Upper lobe of left lung (tissue), 4 donors: ENCODE data around the gene FRY.

Source experiments
- CTCF ChIP-seq, 6 experiments: fragments of 450-650 bp in 4 of 6; fragments of 200-600 bp in 2 of 6; sonication (generic) in 2 of 6; IDR thresholded peaks; one replicate each; pipeline ENCODE4 v1.5.1; 2016 to 2019; ENCODE audit warnings: antibody characterized with exemption in 6 of 6
- POLR2A ChIP-seq, 4 donors: fragments of 450-650 bp; IDR thresholded peaks; one replicate each; pipeline ENCODE4 v1.5.1; 2016 to 2017; ENCODE audit warnings: antibody characterized with exemption in 4 of 4, mild to moderate bottlenecking in 2 of 4
- POLR2AphosphoS5 ChIP-seq, 2 donors: sonication (generic); formaldehyde crosslinking; IDR thresholded peaks; one replicate each; pipeline ENCODE4 v1.5.1; 2017; ENCODE audit warnings: antibody characterized with exemption in 2 of 2

- TF ChIP-seq POLR2A (IDR thresholded peaks at IDR 0.05) (no peak), POLR2AphosphoS5 (IDR thresholded peaks at IDR 0.05) (no peak), CTCF (IDR thresholded peaks at IDR 0.05) (no peak)
Measured at GRCh38 chr13:32038343-32038742, 6.8 kb downstream of the FRY start.
